NT2/D1 (cell line): ENCODE measurements around the gene PTPRG.

Source experiments
- DNase-seq: peaks from one replicate; pipeline ENCODE4 v3.0.0-alpha.2; 2011; ENCODE audit warnings: low read depth, low spot score
- H3K27me3 ChIP-seq: 2 replicates; pipeline ENCODE4 v1.6.0; 2011; ENCODE audit warnings: mild to moderate bottlenecking; ENCODE audit not compliant: insufficient read length, insufficient read depth
- H3K36me3 ChIP-seq: 2 replicates; pipeline ENCODE4 v1.6.1; 2011; ENCODE audit warnings: mild to moderate bottlenecking, low read length, mixed read lengths; ENCODE audit not compliant: insufficient read depth, insufficient read length
- H3K4me1 ChIP-seq: 2 replicates; pipeline ENCODE4 v1.5.1; 2011; ENCODE audit not compliant: insufficient read depth, insufficient read length
- H3K4me3 ChIP-seq: 2 replicates; pipeline ENCODE4 v1.5.1; 2011; ENCODE audit warnings: low read depth; ENCODE audit not compliant: insufficient read length
- H3K9ac ChIP-seq: 2 replicates; pipeline ENCODE4 v1.6.0; 2011; ENCODE audit warnings: low read depth; ENCODE audit not compliant: insufficient read length
- H3K9me3 ChIP-seq: 2 replicates; pipeline ENCODE4 v1.5.1; 2011; ENCODE audit warnings: mild to moderate bottlenecking, low read length; ENCODE audit not compliant: insufficient read depth
- SUZ12 ChIP-seq: IDR thresholded peaks from 2 replicates; pipeline ENCODE4 v1.6.1; 2011; ENCODE audit not compliant: insufficient read length, insufficient read depth; ENCODE audit errors: extremely low read depth
- YY1 ChIP-seq: IDR thresholded peaks from 2 replicates; pipeline ENCODE4 v1.6.1; 2011; ENCODE audit not compliant: insufficient read length, insufficient read depth
- ZNF274 ChIP-seq: IDR thresholded peaks from 2 replicates; pipeline ENCODE4 v1.6.1; 2011; ENCODE audit warnings: mild to moderate bottlenecking, low read depth, low read length

Gene PTPRG

GRCh38 chr3:62188681-62189375 lies 627.5 kb downstream of the PTPRG start:
- peak; percentile 75 for DNase-seq
- no peak overlapping the region for H3K4me3 ChIP-seq

GRCh38 chr3:62189376-62189698 lies 628.0 kb downstream of the PTPRG start:
- no peak for DNase-seq
- no peaks in the 10 kb centered on the region for H3K9me3 ChIP-seq
- peaks cover 10% of the 10 kb centered on the region for H3K36me3 ChIP-seq
- no peaks in the 10 kb centered on the region for H3K27me3 ChIP-seq
- H3K4me3 ChIP-seq: no peak overlapping the region
- no peak for TF ChIP-seq SUZ12
- no peak for TF ChIP-seq YY1
- TF ChIP-seq ZNF274: no peak
- peaks cover 11% of the 10 kb centered on the region for H3K4me1 ChIP-seq
- H3K9ac ChIP-seq: peak overlapping the region; percentile 46

More at GRCh38 chr3:62188681-62189375, 627.5 kb downstream of the PTPRG start:
- Histone ChIP-seq H3K9ac (peak overlapping the region; percentile 46), H3K9me3 (no peaks in the 10 kb centered on the region), H3K36me3 (peaks cover 10% of the 10 kb centered on the region), H3K4me1 (peaks cover 11% of the 10 kb centered on the region), H3K27me3 (no peaks in the 10 kb centered on the region)
- TF ChIP-seq YY1: no peak
- no peak for TF ChIP-seq SUZ12
- no peak for TF ChIP-seq ZNF274

- H3K4me3 ChIP-seq: no peak overlapping the region
- H3K36me3 ChIP-seq: peaks cover 10% of the 10 kb centered on the region
These were observed 631.5 kb downstream of the PTPRG start for GRCh38 chr3:62192891-62193290.

GRCh38 chr3:62193586-62194345 lies 632.4 kb downstream of the PTPRG start:
- no peak for DNase-seq
- H3K4me1 ChIP-seq: peaks cover 13% of the 10 kb centered on the region
- peaks cover 10% of the 10 kb centered on the region for H3K36me3 ChIP-seq
- no peaks in the 10 kb centered on the region for H3K9me3 ChIP-seq
- H3K4me3 ChIP-seq: no peak overlapping the region
- H3K27me3 ChIP-seq: no peaks in the 10 kb centered on the region
- H3K9ac ChIP-seq: no peak overlapping the region
- TF ChIP-seq ZNF274 (no peak), YY1 (no peak), SUZ12 (no peak)

More at GRCh38 chr3:62192891-62193290, 631.5 kb downstream of the PTPRG start:
- peaks cover 13% of the 10 kb centered on the region for H3K4me1 ChIP-seq
- no peak overlapping the region for H3K9ac ChIP-seq
- no peaks in the 10 kb centered on the region for H3K27me3 ChIP-seq
- TF ChIP-seq ZNF274: no peak
- no peak for TF ChIP-seq SUZ12
- TF ChIP-seq YY1: no peak
- H3K9me3 ChIP-seq: no peaks in the 10 kb centered on the region
- no peak for DNase-seq

GRCh38 chr3:62197350-62198012 lies 636.1 kb downstream of the PTPRG start:
- no peak overlapping the region for H3K9ac ChIP-seq
- no peak overlapping the region for H3K4me3 ChIP-seq
- no peak for TF ChIP-seq YY1
- TF ChIP-seq ZNF274: no peak
- no peak for TF ChIP-seq SUZ12
- DNase-seq: no peak
- H3K4me1 ChIP-seq: peaks cover 2% of the 10 kb centered on the region
- H3K9me3 ChIP-seq: no peaks in the 10 kb centered on the region
- no peaks in the 10 kb centered on the region for H3K27me3 ChIP-seq
- H3K36me3 ChIP-seq: no peaks in the 10 kb centered on the region

- Histone ChIP-seq H3K27me3 (no peaks in the 10 kb centered on the region), H3K4me1 (peaks cover 2% of the 10 kb centered on the region), H3K9ac (no peak overlapping the region), H3K4me3 (no peak overlapping the region), H3K36me3 (peaks cover 10% of the 10 kb centered on the region), H3K9me3 (no peaks in the 10 kb centered on the region)
- no peak for DNase-seq
- TF ChIP-seq SUZ12 (no peak), ZNF274 (no peak), YY1 (no peak)
These were observed 637.8 kb downstream of the PTPRG start for GRCh38 chr3:62199126-62199525.

GRCh38 chr3:62201438-62202035 lies 640.2 kb downstream of the PTPRG start:
- no peak for DNase-seq
- Histone ChIP-seq H3K4me3 (no peak overlapping the region), H3K9ac (no peak overlapping the region), H3K27me3 (no peaks in the 10 kb centered on the region), H3K36me3 (peaks cover 20% of the 10 kb centered on the region), H3K4me1 (no peaks in the 10 kb centered on the region), H3K9me3 (no peaks in the 10 kb centered on the region)
- TF ChIP-seq YY1 (no peak), SUZ12 (no peak), ZNF274 (no peak)
